Naive thymus-derived CD4-positive, alpha-beta T cell (primary cell): ENCODE measurements around the gene NKAIN2. TPM values are rescaled to one million over a fixed set of nuclear protein-coding genes. Genes with fewer than 3 reads are reported as not detected.

Experiments
- ATAC-seq: fragments of 150-1000 bp; cut with Tn5 transposase; 2 replicates; pipeline ENCODE4 v1.10.0; 2021; ENCODE audit warnings: mild to moderate bottlenecking, moderate library complexity
- CTCF ChIA-PET: fragments of 350-600 bp; sonication (Branson Sonifier 250); formaldehyde crosslinking; loops from one replicate; lab custom pipeline; 2021; ENCODE audit warnings: antibody characterized with exemption; lab: Charles Lee
- POLR2A ChIA-PET: fragments of 350-600 bp; sonication (Branson Sonifier 250); formaldehyde crosslinking; loops from one replicate; lab custom pipeline; 2021; ENCODE audit warnings: antibody characterized with exemption, inconsistent platforms; lab: Charles Lee
- DNase-seq, 9 donors: peaks; one replicate each; pipeline versions ENCODE4 v3.0.0 to v3.0.0-alpha.2; 2020 to 2022; ENCODE audit warnings: mixed read lengths in 1 of 9
- H3K27ac ChIP-seq: one replicate; pipeline ENCODE4 v1.7.0; 2013; ENCODE audit warnings: mild to moderate bottlenecking, low read depth, low read length, moderate library complexity
- H3K27me3 ChIP-seq, 2 donors: one replicate each; pipeline ENCODE4 v1.7.0; 2013; ENCODE audit warnings: low read length in 2 of 2, mild to moderate bottlenecking in 2 of 2, moderate library complexity in 2 of 2; ENCODE audit not compliant: control insufficient read depth in 2 of 2, insufficient read depth in 2 of 2
- H3K36me3 ChIP-seq, 3 experiments: 1 replicate in 2 of 3; 2 replicates in 1 of 3; pipeline ENCODE4 v1.7.0; 2013; ENCODE audit warnings: low read length in 3 of 3, mild to moderate bottlenecking in 3 of 3, moderate library complexity in 1 of 3; ENCODE audit not compliant: insufficient read depth in 3 of 3, control insufficient read depth in 2 of 3
- H3K4me1 ChIP-seq, 2 donors: one replicate each; pipeline ENCODE4 v1.7.0; 2013; ENCODE audit warnings: low read length in 2 of 2, mild to moderate bottlenecking in 2 of 2, moderate library complexity in 1 of 2; ENCODE audit not compliant: control insufficient read depth in 2 of 2, insufficient read depth in 2 of 2
- H3K4me3 ChIP-seq: 2 replicates; pipeline ENCODE4 v1.7.0; 2013; ENCODE audit warnings: mild to moderate bottlenecking, low read length
- H3K9me3 ChIP-seq, 3 experiments: 1 replicate in 2 of 3; 2 replicates in 1 of 3; pipeline ENCODE4 v1.7.0; 2013; ENCODE audit warnings: low read length in 3 of 3; ENCODE audit not compliant: control insufficient read depth in 2 of 3
- H3K27ac Mint-ChIP-seq, 9 donors: one replicate each; pipeline ENCODE4 v1.8.0; 2020 to 2022; ENCODE audit warnings: mixed read lengths in 9 of 9, mild to moderate bottlenecking in 8 of 9, moderate library complexity in 5 of 9, inconsistent platforms in 2 of 9
- H3K27me3 Mint-ChIP-seq, 5 donors: one replicate each; pipeline ENCODE4 v1.8.0; 2021 to 2022; ENCODE audit warnings: mixed read lengths in 5 of 5, mild to moderate bottlenecking in 1 of 5
- H3K36me3 Mint-ChIP-seq, 5 donors: one replicate each; pipeline ENCODE4 v1.8.0; 2020 to 2022; ENCODE audit warnings: mixed read lengths in 5 of 5, mild to moderate bottlenecking in 3 of 5, inconsistent platforms in 1 of 5
- H3K4me1 Mint-ChIP-seq, 7 donors: one replicate each; pipeline ENCODE4 v1.8.0; 2020 to 2022; ENCODE audit warnings: mixed read lengths in 7 of 7, mild to moderate bottlenecking in 3 of 7, inconsistent platforms in 1 of 7
- H3K4me3 Mint-ChIP-seq, 10 donors: one replicate each; pipeline ENCODE4 v1.8.0; 2020 to 2022; ENCODE audit warnings: mild to moderate bottlenecking in 10 of 10, mixed read lengths in 10 of 10, moderate library complexity in 6 of 10, inconsistent platforms in 2 of 10
- H3K9me3 Mint-ChIP-seq, 11 donors: one replicate each; pipeline ENCODE4 v1.8.0; 2020 to 2022; ENCODE audit warnings: mixed read lengths in 11 of 11, mild to moderate bottlenecking in 4 of 11, inconsistent platforms in 1 of 11, moderate library complexity in 1 of 11
- intact Hi-C, 2 donors: fragments of 100-400 bp; cut with micrococcal nuclease; formaldehyde crosslinking; loops; one replicate each; pipeline ENCODE4 v1.15.1; 2023
- polyA plus RNA-seq, 2 donors: library from polyadenylated mRNA; unstranded; fragments of 300-500 nt; fragmentation: Illumina TruSeq; gene quantifications; one replicate each; pipeline ENCODE4 v1.2.3, GENCODE V29; 2021
- total RNA-seq, 6 experiments: library from RNA in 5 of 6; stranded (reverse) in 5 of 6; gene quantifications; 1 replicate in 5 of 6; 2 replicates in 1 of 6; pipeline ENCODE4 v1.2.3 and lab custom pipeline; 2021 to 2026

NKAIN2 gene
- total and polyA plus RNA-seq, 7 experiments from 2014 or later = 0.21 to 2.9 TPM; not detected in 5

- Mint-ChIP-seq H3K27me3 (peaks cover 0 to 8% (median 0%) of the 10 kb centered on the region in 5 donors), H3K4me3 (no peak overlapping the region), H3K4me1 (no peaks in the 10 kb centered on the region), H3K9me3 (peaks cover 2 to 24% (median 6%) of the 10 kb centered on the region in 11 donors), H3K36me3 (no peaks in the 10 kb centered on the region), H3K27ac (no peak overlapping the region)
- H3K36me3 ChIP-seq = no peaks in the 10 kb centered on the region
- no peaks in the 10 kb centered on the region for H3K9me3 ChIP-seq
- no peaks in the 10 kb centered on the region for H3K4me1 ChIP-seq
- ChIA-PET POLR2A (no interaction called here), CTCF (no interaction called here)
- H3K4me3 ChIP-seq = no peak overlapping the region
- intact Hi-C loops = no loop called here
- no peak for ATAC-seq
- H3K27ac ChIP-seq = no peak overlapping the region
- DNase-seq = no peak
- H3K27me3 ChIP-seq = no peaks in the 10 kb centered on the region
Measured at GRCh38 chr6:124573953-124574352, 770.3 kb downstream of the NKAIN2 start.

DNA sequence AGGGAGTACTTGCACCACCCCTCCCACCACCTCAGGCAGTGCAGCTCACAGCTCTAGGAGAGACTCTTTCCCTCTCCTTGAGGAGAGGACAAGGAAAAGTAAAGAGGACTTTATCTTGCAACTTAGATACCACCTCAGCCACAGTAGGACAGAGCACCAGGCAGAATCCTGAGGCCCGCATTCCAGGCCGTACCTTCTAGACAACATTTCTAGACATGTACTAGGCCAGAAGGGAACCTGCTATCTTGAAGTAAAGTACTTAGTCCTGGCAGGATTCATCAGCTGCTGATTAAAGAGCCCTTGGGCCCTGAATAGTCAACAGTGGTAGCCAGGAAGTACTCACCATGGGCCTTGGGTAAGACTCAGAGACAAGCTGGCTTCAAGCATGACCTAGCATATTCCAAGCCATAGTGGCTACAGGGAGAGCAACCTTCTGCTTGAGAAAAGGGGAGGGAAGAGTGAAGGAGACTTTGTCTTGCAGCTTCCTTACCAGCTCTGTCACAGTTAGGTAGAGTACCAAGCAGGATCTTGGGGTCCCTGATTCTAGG, 774.1 kb downstream of the NKAIN2 start:
- DNase-seq (no peak), ATAC-seq (no peak)
- Histone ChIP-seq H3K36me3 (no peaks in the 10 kb centered on the region), H3K9me3 (no peaks in the 10 kb centered on the region), H3K4me3 (no peak overlapping the region), H3K4me1 (no peaks in the 10 kb centered on the region), H3K27ac (no peak overlapping the region), H3K27me3 (no peaks in the 10 kb centered on the region)
- Mint-ChIP-seq H3K9me3 (peaks cover 0 to 18% (median 2%) of the 10 kb centered on the region in 11 donors), H3K36me3 (no peaks in the 10 kb centered on the region), H3K27ac (no peak overlapping the region), H3K4me3 (no peak overlapping the region), H3K4me1 (no peaks in the 10 kb centered on the region), H3K27me3 (peaks cover 0 to 8% (median 0%) of the 10 kb centered on the region in 5 donors)
- intact Hi-C loops = no loop called here
- ChIA-PET POLR2A (no interaction called here), CTCF (no interaction called here)

GRCh38 chr6:124590001-124590400, 786.3 kb downstream of the NKAIN2 start:
- H3K9me3 ChIP-seq = no peaks in the 10 kb centered on the region
- no peaks in the 10 kb centered on the region for H3K27me3 ChIP-seq
- Mint-ChIP-seq H3K4me3 (no peak overlapping the region), H3K4me1 (no peaks in the 10 kb centered on the region), H3K27me3 (no peaks in the 10 kb centered on the region), H3K36me3 (no peaks in the 10 kb centered on the region), H3K27ac (no peak overlapping the region), H3K9me3 (peaks cover 0 to 5% (median 0%) of the 10 kb centered on the region in 11 donors)
- no peaks in the 10 kb centered on the region for H3K36me3 ChIP-seq
- no peak overlapping the region for H3K27ac ChIP-seq
- CTCF ChIA-PET = no interaction called here
- H3K4me1 ChIP-seq = no peaks in the 10 kb centered on the region
- no peak for ATAC-seq
- intact Hi-C loops = no loop called here
- POLR2A ChIA-PET = no interaction called here
- DNase-seq = no peak
- no peak overlapping the region for H3K4me3 ChIP-seq

DNA sequence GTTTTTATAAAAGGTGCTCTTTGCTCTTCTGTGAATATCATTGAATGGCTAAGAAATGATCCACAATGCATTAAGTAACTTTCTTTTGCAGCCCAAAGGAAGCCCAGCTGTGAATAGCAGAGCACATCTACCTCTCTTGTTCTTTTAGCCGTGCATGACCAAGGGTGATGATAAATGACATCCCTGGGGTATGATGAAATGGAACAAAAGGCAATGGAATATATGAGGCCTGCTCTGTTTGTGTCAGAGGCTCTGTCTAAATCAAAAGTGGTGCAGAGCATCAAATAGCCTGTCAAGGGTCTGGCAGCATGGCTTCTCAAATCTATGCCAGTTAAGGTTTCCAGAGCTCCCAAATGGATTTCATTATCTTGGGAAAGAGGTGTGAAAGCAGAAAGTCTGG, 796.0 kb downstream of the NKAIN2 start:
- H3K27me3 ChIP-seq = no peaks in the 10 kb centered on the region
- no peak overlapping the region for H3K27ac ChIP-seq
- no peak overlapping the region for H3K27ac Mint-ChIP-seq
- no peak overlapping the region for H3K4me3 ChIP-seq
- H3K36me3 Mint-ChIP-seq = no peaks in the 10 kb centered on the region
- no peak for ATAC-seq
- ChIA-PET CTCF (no interaction called here), POLR2A (no interaction called here)
- no peaks in the 10 kb centered on the region for H3K36me3 ChIP-seq
- H3K27me3 Mint-ChIP-seq = no peaks in the 10 kb centered on the region
- H3K9me3 ChIP-seq = no peaks in the 10 kb centered on the region
- no peak for DNase-seq
- intact Hi-C loops = no loop called here
- no peaks in the 10 kb centered on the region for H3K4me1 Mint-ChIP-seq
- peaks cover 0 to 3% (median 0%) of the 10 kb centered on the region in 11 donors for H3K9me3 Mint-ChIP-seq
- H3K4me3 Mint-ChIP-seq = no peak overlapping the region
- H3K4me1 ChIP-seq = no peaks in the 10 kb centered on the region

- Mint-ChIP-seq H3K9me3 (peaks cover 0 to 3% (median 0%) of the 10 kb centered on the region in 11 donors), H3K4me1 (no peaks in the 10 kb centered on the region), H3K27ac (no peak overlapping the region), H3K36me3 (no peaks in the 10 kb centered on the region), H3K27me3 (no peaks in the 10 kb centered on the region), H3K4me3 (no peak overlapping the region)
- POLR2A ChIA-PET = no interaction called here
- H3K36me3 ChIP-seq = no peaks in the 10 kb centered on the region
- ATAC-seq (no peak), DNase-seq (no peak)
- no peak overlapping the region for H3K27ac ChIP-seq
- CTCF ChIA-PET = no interaction called here
- intact Hi-C loops = no loop called here
- H3K27me3 ChIP-seq = no peaks in the 10 kb centered on the region
- no peaks in the 10 kb centered on the region for H3K4me1 ChIP-seq
- no peak overlapping the region for H3K4me3 ChIP-seq
- no peaks in the 10 kb centered on the region for H3K9me3 ChIP-seq
Measured at GRCh38 chr6:124604719-124605118, 801.1 kb downstream of the NKAIN2 start.

DNA sequence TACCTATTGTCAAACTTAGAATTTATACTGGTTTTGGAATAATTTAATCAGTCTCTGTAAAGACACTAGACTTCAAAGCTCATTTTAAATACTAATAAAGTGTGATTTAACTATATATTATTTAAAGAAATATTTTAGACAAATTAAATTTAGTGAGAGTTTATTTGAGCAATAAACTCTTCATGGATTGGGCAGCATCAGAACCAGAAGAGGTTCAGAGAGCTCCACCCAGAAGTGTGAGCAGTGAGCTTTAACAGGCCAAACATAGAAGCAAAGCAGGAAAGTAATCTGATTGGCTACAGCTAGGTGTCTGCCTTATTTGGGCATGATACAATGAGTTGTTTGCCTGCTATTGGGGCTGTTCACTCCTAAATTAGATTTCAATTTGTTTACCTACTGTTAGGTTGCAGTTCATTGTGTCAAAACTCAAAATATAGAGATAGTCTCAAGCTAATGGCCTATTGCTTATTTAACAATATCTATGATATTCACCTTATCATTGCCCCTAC, 803.5 kb downstream of the NKAIN2 start:
- Mint-ChIP-seq H3K4me3 (no peak overlapping the region), H3K4me1 (no peaks in the 10 kb centered on the region), H3K36me3 (no peaks in the 10 kb centered on the region), H3K27ac (no peak overlapping the region), H3K27me3 (no peaks in the 10 kb centered on the region), H3K9me3 (peaks cover 0 to 3% (median 0%) of the 10 kb centered on the region in 11 donors)
- no peak overlapping the region for H3K27ac ChIP-seq
- ATAC-seq = no peak
- ChIA-PET POLR2A (no interaction called here), CTCF (no interaction called here)
- intact Hi-C loops = no loop called here
- no peak overlapping the region for H3K4me3 ChIP-seq
- H3K4me1 ChIP-seq = no peaks in the 10 kb centered on the region
- no peaks in the 10 kb centered on the region for H3K27me3 ChIP-seq
- DNase-seq = no peak
- no peaks in the 10 kb centered on the region for H3K9me3 ChIP-seq
- no peaks in the 10 kb centered on the region for H3K36me3 ChIP-seq

DNA sequence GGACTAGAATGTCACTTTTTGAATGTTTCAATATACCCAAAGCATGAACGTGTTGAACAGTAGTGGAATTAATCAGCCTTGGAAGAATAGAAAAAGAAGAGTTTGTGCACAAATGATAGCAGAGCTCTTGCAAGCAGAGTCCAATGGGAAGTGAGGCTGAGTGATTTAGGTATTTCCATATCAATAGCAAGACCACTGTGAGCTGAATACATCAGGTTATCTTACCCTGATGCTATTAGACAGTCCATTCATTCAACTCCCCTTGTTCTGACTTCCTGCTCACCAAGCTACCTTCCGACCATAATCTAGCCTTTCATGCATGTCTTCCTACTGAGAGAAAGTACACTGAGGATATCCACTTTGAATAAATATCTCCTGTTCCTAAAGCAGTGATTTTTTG, 809.4 kb downstream of the NKAIN2 start:
- H3K27ac ChIP-seq = no peak overlapping the region
- no peaks in the 10 kb centered on the region for H3K9me3 ChIP-seq
- no peaks in the 10 kb centered on the region for H3K36me3 Mint-ChIP-seq
- no peak overlapping the region for H3K27ac Mint-ChIP-seq
- H3K36me3 ChIP-seq = no peaks in the 10 kb centered on the region
- H3K4me1 ChIP-seq = no peaks in the 10 kb centered on the region
- H3K9me3 Mint-ChIP-seq = peaks cover 0 to 6% (median 0%) of the 10 kb centered on the region in 11 donors
- DNase-seq (no peak), ATAC-seq (no peak)
- ChIA-PET POLR2A (no interaction called here), CTCF (no interaction called here)
- H3K27me3 Mint-ChIP-seq = no peaks in the 10 kb centered on the region
- no peaks in the 10 kb centered on the region for H3K27me3 ChIP-seq
- H3K4me3 ChIP-seq = no peak overlapping the region
- H3K4me1 Mint-ChIP-seq = no peaks in the 10 kb centered on the region
- intact Hi-C loops = no loop called here
- no peak overlapping the region for H3K4me3 Mint-ChIP-seq
